ENCODE results near the gene OR6J1. TPM values are rescaled to one million over a fixed set of nuclear protein-coding genes. Genes with fewer than 3 reads are reported as not detected.

OR6J1 gene
- total and polyA plus RNA-seq, 2 of the 8 experiments (the other 6 are each of a cell fraction or from before 2014, with no cell fraction given) = not detected

DNA sequence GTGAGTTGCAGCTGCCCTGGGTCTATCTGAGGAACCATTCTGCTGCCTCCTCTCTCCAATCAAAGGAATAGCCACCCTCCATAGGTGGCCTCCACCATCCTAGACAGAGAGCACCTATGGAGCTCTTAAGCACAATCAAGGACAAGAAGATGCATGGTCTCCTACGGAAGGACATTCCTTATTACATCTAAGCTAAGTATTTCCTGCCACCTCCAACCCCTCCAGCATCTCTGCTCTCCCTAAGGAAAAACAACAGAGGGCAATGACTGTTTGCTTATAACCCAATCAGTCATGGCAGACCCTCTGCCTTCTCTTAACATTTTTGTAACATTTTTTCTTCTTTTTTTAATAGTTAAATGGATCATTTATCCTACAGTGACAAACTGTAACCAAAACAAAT lies 14.8 kb upstream of the OR6J1 start (continued):
- TF ChIP-seq, protein P1, sequence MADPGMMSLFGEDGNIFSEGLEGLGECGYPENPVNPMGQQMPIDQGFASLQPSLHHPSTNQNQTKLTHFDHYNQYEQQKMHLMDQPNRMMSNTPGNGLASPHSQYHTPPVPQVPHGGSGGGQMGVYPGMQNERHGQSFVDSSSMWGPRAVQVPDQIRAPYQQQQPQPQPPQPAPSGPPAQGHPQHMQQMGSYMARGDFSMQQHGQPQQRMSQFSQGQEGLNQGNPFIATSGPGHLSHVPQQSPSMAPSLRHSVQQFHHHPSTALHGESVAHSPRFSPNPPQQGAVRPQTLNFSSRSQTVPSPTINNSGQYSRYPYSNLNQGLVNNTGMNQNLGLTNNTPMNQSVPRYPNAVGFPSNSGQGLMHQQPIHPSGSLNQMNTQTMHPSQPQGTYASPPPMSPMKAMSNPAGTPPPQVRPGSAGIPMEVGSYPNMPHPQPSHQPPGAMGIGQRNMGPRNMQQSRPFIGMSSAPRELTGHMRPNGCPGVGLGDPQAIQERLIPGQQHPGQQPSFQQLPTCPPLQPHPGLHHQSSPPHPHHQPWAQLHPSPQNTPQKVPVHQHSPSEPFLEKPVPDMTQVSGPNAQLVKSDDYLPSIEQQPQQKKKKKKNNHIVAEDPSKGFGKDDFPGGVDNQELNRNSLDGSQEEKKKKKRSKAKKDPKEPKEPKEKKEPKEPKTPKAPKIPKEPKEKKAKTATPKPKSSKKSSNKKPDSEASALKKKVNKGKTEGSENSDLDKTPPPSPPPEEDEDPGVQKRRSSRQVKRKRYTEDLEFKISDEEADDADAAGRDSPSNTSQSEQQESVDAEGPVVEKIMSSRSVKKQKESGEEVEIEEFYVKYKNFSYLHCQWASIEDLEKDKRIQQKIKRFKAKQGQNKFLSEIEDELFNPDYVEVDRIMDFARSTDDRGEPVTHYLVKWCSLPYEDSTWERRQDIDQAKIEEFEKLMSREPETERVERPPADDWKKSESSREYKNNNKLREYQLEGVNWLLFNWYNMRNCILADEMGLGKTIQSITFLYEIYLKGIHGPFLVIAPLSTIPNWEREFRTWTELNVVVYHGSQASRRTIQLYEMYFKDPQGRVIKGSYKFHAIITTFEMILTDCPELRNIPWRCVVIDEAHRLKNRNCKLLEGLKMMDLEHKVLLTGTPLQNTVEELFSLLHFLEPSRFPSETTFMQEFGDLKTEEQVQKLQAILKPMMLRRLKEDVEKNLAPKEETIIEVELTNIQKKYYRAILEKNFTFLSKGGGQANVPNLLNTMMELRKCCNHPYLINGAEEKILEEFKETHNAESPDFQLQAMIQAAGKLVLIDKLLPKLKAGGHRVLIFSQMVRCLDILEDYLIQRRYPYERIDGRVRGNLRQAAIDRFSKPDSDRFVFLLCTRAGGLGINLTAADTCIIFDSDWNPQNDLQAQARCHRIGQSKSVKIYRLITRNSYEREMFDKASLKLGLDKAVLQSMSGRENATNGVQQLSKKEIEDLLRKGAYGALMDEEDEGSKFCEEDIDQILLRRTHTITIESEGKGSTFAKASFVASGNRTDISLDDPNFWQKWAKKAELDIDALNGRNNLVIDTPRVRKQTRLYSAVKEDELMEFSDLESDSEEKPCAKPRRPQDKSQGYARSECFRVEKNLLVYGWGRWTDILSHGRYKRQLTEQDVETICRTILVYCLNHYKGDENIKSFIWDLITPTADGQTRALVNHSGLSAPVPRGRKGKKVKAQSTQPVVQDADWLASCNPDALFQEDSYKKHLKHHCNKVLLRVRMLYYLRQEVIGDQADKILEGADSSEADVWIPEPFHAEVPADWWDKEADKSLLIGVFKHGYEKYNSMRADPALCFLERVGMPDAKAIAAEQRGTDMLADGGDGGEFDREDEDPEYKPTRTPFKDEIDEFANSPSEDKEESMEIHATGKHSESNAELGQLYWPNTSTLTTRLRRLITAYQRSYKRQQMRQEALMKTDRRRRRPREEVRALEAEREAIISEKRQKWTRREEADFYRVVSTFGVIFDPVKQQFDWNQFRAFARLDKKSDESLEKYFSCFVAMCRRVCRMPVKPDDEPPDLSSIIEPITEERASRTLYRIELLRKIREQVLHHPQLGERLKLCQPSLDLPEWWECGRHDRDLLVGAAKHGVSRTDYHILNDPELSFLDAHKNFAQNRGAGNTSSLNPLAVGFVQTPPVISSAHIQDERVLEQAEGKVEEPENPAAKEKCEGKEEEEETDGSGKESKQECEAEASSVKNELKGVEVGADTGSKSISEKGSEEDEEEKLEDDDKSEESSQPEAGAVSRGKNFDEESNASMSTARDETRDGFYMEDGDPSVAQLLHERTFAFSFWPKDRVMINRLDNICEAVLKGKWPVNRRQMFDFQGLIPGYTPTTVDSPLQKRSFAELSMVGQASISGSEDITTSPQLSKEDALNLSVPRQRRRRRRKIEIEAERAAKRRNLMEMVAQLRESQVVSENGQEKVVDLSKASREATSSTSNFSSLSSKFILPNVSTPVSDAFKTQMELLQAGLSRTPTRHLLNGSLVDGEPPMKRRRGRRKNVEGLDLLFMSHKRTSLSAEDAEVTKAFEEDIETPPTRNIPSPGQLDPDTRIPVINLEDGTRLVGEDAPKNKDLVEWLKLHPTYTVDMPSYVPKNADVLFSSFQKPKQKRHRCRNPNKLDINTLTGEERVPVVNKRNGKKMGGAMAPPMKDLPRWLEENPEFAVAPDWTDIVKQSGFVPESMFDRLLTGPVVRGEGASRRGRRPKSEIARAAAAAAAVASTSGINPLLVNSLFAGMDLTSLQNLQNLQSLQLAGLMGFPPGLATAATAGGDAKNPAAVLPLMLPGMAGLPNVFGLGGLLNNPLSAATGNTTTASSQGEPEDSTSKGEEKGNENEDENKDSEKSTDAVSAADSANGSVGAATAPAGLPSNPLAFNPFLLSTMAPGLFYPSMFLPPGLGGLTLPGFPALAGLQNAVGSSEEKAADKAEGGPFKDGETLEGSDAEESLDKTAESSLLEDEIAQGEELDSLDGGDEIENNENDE (IDR thresholded peaks at IDR 0.05; ENCODE audit: insufficient replicate concordance, low read length) = no peak
- TF ChIP-seq JUND (IDR thresholded peaks at IDR 0.05; ENCODE audit: low read length) = no peak
- TF ChIP-seq HDAC2 (IDR thresholded peaks at IDR 0.05; ENCODE audit: borderline replicate concordance in 1 of 2, low read depth in 2 of 2, low read length in 2 of 2) = no peak
- TF ChIP-seq RBBP5 (IDR thresholded peaks at IDR 0.05; ENCODE audit: borderline replicate concordance, low read depth, low read length) = no peak
